Thymus (tissue), 11 donors: Measurements from ENCODE around the gene ZIC1. TPM values are rescaled to one million over a fixed set of nuclear protein-coding genes. Genes with fewer than 3 reads are reported as not detected.

Experiments
- DNase-seq, 9 donors: peaks; one replicate each; pipeline ENCODE4 v3.0.0-alpha.2; 2013; ENCODE audit warnings: low spot score in 9 of 9, low read depth in 6 of 9, missing footprints in 1 of 9
- H3K27ac ChIP-seq, 2 donors: one replicate each; pipeline ENCODE4 v1.5.1; 2013; ENCODE audit warnings: control low read depth in 1 of 2, low read depth in 1 of 2, low read length in 1 of 2, mild to moderate bottlenecking in 1 of 2, moderate library complexity in 1 of 2
- H3K27me3 ChIP-seq, 2 donors: one replicate each; pipeline ENCODE4 v1.5.1; 2013; ENCODE audit warnings: low read length in 1 of 2; ENCODE audit not compliant: control insufficient read depth in 2 of 2, insufficient read depth in 1 of 2
- H3K36me3 ChIP-seq, 2 donors: one replicate each; pipeline ENCODE4 v1.5.1; 2013; ENCODE audit warnings: low read length in 1 of 2, mild to moderate bottlenecking in 1 of 2, moderate library complexity in 1 of 2; ENCODE audit not compliant: control insufficient read depth in 2 of 2, insufficient read depth in 2 of 2
- H3K4me1 ChIP-seq, 2 donors: one replicate each; pipeline ENCODE4 v1.5.1; 2013; ENCODE audit warnings: low read length in 2 of 2; ENCODE audit not compliant: control insufficient read depth in 2 of 2, insufficient read depth in 2 of 2
- H3K4me3 ChIP-seq, 2 donors: one replicate each; pipeline ENCODE4 v1.5.1; 2013; ENCODE audit warnings: low read length in 2 of 2, control low read depth in 1 of 2, mild to moderate bottlenecking in 1 of 2
- H3K9me3 ChIP-seq, 2 donors: one replicate each; pipeline ENCODE4 v1.5.1; 2013; ENCODE audit warnings: low read length in 1 of 2, mild to moderate bottlenecking in 1 of 2; ENCODE audit not compliant: control insufficient read depth in 2 of 2, insufficient read depth in 1 of 2
- WGBS: extraction: QIAGEN DNeasy Blood & Tissue Kit; methylation state at CpG from one replicate; pipeline ENCODE4 v1.1.7; 2013; 5-methylcytosine and 5-hydroxymethylcytosine counted together
- polyA plus RNA-seq: library from polyadenylated mRNA; stranded (reverse); fragments of 200-250 nt; gene quantifications from one replicate; pipeline ENCODE4 v1.2.3, GENCODE V29; 2013
- total RNA-seq: library from RNA; stranded (reverse); fragments of 120-200 nt; gene quantifications from one replicate; pipeline ENCODE4 v1.2.4, GENCODE V29; 2013
- donor health status: healthy.

The ZIC1 gene
- total and polyA plus RNA-seq, 2 donors: 0.02 TPM; not detected in 1

DNA sequence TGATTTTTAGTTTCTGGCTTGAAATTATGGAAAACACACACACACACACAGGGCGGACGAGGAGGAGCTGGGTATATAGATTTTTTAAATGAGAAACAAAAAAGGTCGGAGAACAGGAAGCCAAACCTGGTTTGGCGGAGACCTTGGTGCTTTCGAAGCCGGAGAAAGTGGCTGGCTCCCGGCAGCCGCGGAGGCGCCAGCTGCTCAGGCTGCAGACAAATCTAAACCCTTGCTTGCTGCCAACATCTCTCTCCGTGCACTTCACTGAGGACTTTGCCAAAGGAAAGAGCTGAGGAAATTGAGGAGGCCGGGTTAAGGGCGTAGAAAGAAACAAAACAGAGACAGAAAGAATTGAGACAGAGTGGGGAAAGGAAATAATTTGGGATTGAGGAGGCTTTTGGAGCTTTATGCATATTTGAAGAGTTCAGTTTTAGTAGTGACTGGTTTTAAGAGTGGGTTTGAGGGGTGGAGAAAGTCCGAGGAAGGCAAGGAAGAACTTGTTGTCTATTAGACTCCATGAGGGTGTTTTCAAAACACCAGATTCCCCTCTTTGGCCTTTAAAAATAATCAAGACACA is 2.2 kb downstream of the ZIC1 start:
- H3K27me3 ChIP-seq: peaks cover 79 to 97% of the 10 kb centered on the region in 2 donors
- peak overlapping the region in 1 of 2 donors; percentile 30 for H3K4me3 ChIP-seq

DNA sequence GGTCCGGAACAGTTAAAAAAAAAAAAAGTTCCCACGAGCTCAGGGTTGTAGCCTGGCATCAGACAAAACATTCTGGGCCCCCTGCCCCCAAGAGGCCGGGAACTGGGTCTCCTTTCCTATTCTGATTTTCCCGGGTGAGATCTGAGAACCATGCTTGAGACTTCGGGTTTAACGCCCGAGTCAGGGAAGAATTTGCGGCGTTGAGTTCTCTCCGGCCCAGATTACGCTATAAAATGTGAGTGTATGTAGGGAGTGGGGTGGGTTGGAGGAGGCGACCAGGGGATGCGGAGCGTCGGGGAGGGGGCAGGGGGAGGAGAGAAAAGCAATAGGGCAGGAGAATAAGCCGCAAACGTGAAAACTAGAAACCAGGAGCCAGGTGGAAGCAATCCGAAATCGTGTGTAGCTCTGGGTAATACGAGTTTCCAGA is 2.7 kb downstream of the ZIC1 start:
- DNase-seq: no peak
- peaks cover 74 to 96% of the 10 kb centered on the region in 2 donors for H3K27me3 ChIP-seq
- H3K4me1 ChIP-seq: peaks cover 4 to 17% of the 10 kb centered on the region in 2 donors
- peaks cover 11 to 25% of the 10 kb centered on the region in 2 donors for H3K9me3 ChIP-seq
- no peaks in the 10 kb centered on the region for H3K36me3 ChIP-seq
- no peak overlapping the region for H3K27ac ChIP-seq
- WGBS: 9% methylated on average over 20 of the region's 20 CpGs
- no peak overlapping the region for H3K4me3 ChIP-seq

More for the DNA sequence above, 2.2 kb downstream of the ZIC1 start:
- no peaks in the 10 kb centered on the region for H3K36me3 ChIP-seq
- WGBS: 4% methylated on average over 14 of the region's 14 CpGs
- no peak overlapping the region for H3K27ac ChIP-seq
- no peak for DNase-seq
- H3K9me3 ChIP-seq: peaks cover 11 to 28% of the 10 kb centered on the region in 2 donors
- peaks cover 4 to 17% of the 10 kb centered on the region in 2 donors for H3K4me1 ChIP-seq

DNA sequence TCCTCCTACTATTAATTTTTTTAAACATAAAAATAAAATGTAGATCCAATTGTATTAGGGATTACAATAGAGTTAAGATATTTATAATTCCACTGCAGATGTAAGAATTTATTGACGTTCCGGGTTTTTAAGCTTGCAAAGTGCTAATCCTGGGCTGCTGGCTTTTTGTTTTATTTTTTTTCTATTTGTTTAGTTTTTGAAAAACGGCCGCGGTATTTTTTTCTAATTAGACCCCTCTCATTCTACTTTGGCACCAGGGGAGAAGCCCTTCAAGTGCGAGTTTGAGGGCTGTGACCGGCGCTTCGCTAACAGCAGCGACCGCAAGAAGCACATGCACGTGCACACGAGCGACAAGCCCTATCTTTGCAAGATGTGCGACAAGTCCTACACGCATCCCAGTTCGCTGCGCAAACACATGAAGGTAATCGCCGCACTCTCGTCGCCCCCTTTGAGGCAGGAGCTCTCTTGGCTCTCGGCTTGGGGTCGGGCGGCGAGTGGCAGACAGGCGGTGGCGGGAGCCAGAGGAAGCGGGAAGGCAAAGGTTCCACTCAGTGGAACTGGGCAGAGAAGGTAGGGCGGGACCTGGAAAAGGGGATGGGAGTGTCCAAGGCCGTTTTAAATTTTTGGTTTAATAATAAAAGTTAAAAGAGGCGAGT is 3.2 kb downstream of the ZIC1 start:
- Histone ChIP-seq H3K27ac (no peak overlapping the region), H3K36me3 (no peaks in the 10 kb centered on the region), H3K27me3 (peaks cover 68 to 96% of the 10 kb centered on the region in 2 donors), H3K4me1 (peaks cover 4 to 17% of the 10 kb centered on the region in 2 donors), H3K4me3 (no peak overlapping the region), H3K9me3 (peaks cover 11 to 25% of the 10 kb centered on the region in 2 donors)
- DNase-seq: no peak
- WGBS: 7% methylated on average over 32 of the region's 32 CpGs

DNA sequence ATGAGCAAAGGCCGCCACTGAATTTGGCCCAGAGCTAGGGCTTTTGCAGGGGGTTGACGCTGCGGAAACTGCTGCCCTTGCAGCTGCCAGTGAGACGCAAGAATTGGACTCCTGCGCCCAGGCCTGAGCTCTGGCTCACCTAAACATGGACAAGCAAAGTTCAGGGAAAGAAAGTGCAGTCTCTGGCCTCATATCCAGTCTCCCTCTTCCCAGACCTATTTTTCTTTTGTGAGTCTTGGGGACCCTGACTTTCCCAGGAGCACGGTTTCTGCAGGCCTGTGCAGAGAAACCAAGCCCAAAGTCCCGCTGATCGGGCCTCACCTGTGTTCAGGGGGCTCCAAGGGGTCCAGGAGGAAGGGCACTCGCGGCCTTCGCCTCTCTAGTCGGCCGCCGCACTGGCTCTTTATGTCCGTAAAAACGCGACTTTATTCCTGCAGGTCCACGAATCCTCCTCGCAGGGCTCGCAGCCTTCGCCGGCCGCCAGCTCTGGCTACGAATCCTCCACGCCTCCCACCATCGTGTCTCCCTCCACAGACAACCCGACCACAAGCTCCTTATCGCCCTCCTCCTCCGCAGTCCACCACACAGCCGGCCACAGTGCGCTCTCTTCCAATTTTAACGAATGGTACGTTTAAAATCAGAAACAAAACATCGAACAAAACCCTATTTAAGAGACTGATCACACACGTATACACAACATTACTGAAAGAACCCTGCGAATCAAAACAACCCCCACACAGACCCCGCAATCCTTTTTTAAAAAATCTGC is 3.9 kb downstream of the ZIC1 start:
- Histone ChIP-seq H3K9me3 (peaks cover 9 to 22% of the 10 kb centered on the region in 2 donors), H3K4me3 (no peak overlapping the region), H3K36me3 (no peaks in the 10 kb centered on the region), H3K4me1 (peaks cover 4 to 17% of the 10 kb centered on the region in 2 donors), H3K27ac (no peak overlapping the region), H3K27me3 (peaks cover 62 to 96% of the 10 kb centered on the region in 2 donors)
- DNase-seq: no peak
- WGBS: 4% methylated on average over 37 of the region's 37 CpGs

DNA sequence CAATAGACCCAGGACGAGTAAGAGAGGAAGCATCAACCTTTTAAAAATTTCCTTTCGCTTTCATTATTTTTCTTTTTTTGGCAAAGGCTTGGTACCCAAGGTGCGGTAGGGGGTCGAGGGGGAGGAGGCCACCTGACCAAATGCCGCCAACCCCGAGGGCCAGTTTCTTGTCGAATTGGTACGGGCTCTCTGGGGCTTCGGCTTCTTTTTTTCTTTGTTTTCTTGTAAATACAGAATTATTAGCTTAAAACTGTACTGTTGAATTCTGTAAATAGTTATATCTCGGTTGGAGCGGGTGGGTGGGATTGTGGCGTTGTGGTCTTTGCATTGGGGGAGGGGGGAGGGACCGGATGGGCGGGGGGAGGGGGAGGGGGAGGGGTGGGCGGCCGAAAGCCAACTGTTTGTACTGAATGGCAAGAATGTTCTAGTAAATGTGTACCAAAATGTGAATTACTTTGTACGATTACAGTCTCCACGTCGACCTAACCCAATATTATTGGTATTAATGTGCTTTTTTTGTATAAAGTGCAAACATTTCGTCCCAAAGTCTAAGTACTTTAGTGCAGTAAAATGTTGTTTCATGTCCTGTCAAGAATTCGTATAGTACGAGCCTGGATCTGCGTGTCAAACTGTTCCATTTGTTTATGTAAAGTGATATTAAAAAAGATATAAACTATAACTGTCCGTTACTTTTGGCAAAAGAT is 4.7 kb downstream of the ZIC1 start:
- H3K36me3 ChIP-seq: no peaks in the 10 kb centered on the region
- peaks cover 4 to 17% of the 10 kb centered on the region in 2 donors for H3K4me1 ChIP-seq
- 5% methylated on average over 24 of the region's 24 CpGs for WGBS
- H3K4me3 ChIP-seq: no peak overlapping the region
- no peak overlapping the region for H3K27ac ChIP-seq
- DNase-seq: no peak
- peaks cover 7 to 18% of the 10 kb centered on the region in 2 donors for H3K9me3 ChIP-seq
- peaks cover 62 to 96% of the 10 kb centered on the region in 2 donors for H3K27me3 ChIP-seq

DNA sequence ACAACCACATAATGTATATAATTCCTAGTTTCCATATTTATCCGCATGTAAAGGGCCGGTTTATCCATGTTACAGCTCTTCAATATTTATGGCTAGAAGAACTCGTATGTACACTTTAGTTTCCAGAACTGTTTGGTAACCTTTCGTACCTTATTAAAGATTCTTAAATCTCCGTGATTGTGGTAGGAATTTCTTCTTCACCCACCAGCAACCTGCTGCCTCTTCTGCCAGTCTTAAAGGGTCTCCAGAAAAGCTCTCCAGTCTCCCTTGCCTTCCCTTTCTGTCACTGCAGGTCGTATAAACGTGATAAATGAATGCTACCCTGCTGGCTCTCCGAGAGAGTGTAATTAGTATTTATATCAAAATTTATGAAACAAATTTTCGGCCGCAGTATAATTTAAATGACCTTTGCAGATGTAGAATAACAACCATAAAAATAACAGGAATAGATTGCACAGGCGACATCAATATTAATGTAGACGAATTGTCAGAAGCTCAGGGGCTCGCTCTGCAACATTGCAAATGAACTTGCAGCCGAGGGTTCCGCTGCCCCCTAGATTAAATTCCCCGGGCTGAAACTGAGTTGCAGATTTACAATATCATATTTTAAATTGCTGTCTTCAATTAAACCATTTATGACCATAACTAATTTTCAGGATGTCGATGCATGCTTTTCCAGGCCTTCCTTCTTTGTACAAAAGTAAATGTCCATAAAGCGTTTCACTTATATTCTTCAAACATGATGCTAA is 5.4 kb downstream of the ZIC1 start:
- WGBS: 12% methylated on average over 18 of the region's 18 CpGs
- no peak for DNase-seq
- Histone ChIP-seq H3K36me3 (no peaks in the 10 kb centered on the region), H3K27ac (no peak overlapping the region), H3K27me3 (peaks cover 62 to 96% of the 10 kb centered on the region in 2 donors), H3K4me3 (no peak overlapping the region), H3K4me1 (peaks cover 4 to 23% of the 10 kb centered on the region in 2 donors), H3K9me3 (peaks cover 7 to 21% of the 10 kb centered on the region in 2 donors)

DNA sequence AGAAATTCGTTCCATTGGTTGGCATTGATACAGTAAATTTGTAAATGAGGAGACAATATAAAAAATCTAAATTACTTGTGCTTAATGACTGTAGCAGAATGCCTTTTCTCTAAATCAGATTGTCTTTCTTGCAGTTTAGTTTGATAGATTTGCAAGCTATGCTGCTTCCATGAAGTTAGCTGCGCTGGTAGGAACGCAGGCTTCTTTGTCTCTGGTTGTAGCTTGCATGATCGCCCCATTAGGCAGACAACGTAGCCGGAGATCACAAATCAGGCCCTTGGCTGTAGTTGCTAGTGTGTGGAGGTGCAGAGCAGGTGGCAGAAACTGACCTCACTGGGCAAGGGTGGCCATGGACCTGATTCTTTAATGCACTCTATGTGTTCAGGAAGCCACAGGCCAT is 6.1 kb downstream of the ZIC1 start:
- Histone ChIP-seq H3K4me1 (peaks cover 4 to 21% of the 10 kb centered on the region in 2 donors), H3K9me3 (peaks cover 7 to 21% of the 10 kb centered on the region in 2 donors), H3K36me3 (no peaks in the 10 kb centered on the region), H3K4me3 (no peak overlapping the region), H3K27ac (no peak overlapping the region), H3K27me3 (peaks cover 62 to 96% of the 10 kb centered on the region in 2 donors)
- WGBS: 11% methylated on average over 6 of the region's 6 CpGs
- DNase-seq: no peak

DNA sequence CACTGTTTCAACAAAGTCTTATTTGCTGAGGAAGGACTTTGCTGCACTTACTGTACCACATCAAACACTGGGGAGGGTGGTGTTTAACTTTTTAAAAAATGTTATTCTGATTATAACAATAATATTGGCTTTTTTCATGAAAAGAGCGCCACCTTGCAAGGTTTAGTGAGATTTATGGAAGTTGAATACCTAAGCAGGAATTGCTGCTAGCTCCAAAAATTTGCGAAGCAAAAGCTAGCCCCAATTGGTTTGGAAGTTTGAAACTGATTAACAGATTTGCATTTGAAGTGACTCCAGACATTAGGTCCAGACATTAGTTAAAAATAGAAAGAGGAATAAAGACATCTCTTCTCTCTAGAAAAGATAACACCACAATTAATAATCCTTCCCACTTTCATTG is 6.7 kb downstream of the ZIC1 start:
- H3K27me3 ChIP-seq: peaks cover 62 to 96% of the 10 kb centered on the region in 2 donors
- peaks cover 5 to 18% of the 10 kb centered on the region in 2 donors for H3K9me3 ChIP-seq
- no peak for DNase-seq
- no peak overlapping the region for H3K4me3 ChIP-seq
- H3K27ac ChIP-seq: no peak overlapping the region
- 3% methylated on average over 2 of the region's 2 CpGs for WGBS
- peaks cover under 1 to 15% of the 10 kb centered on the region in 2 donors for H3K4me1 ChIP-seq
- no peaks in the 10 kb centered on the region for H3K36me3 ChIP-seq
